Hematopoietic multipotent progenitor cell (in vitro differentiated cells): ENCODE measurements around the gene CD320. TPM values are rescaled to one million over a fixed set of nuclear protein-coding genes. Genes with fewer than 3 reads are reported as not detected.
"Not testable (repeated sequence)": the region's sequence is repeated elsewhere in the genome, so short reads cannot be mapped to it uniquely, and the experiment has no call there.

Source experiments
- DNase-seq, 3 donors: peaks; one replicate each; pipeline ENCODE4 v3.0.0-alpha.2; 2011 to 2015; ENCODE audit warnings: low read depth in 2 of 3, low spot score in 2 of 3
- total RNA-seq: library from RNA; depleted of rRNA; stranded (reverse); fragments of >200 nt; gene quantifications from one replicate; pipeline ENCODE4 v1.2.3, GENCODE V29; 2012

Gene CD320
- total RNA-seq, result 13.7 TPM

- peak; percentile 81 to 87 (median 85) for DNase-seq
Measured at GRCh38 chr19:8307965-8308866, at the start of gene CD320. TSS of gene CD320 (minus strand) at chr19:8308358. CDS start at chr19:8308290, 68 bp downstream.

- no peak for DNase-seq
Measured at GRCh38 chr19:8357007-8357521, 48.9 kb upstream of the CD320 start.

GRCh38 chr19:8355631-8356402 is 47.7 kb upstream of the CD320 start:
- no peak for DNase-seq

- not testable (repeated sequence) for DNase-seq
Measured at GRCh38 chr19:8352845-8353244, 44.7 kb upstream of the CD320 start.

- DNase-seq, result no peak
Measured at GRCh38 chr19:8352134-8352827, 44.1 kb upstream of the CD320 start.

- not testable (repeated sequence) for DNase-seq
Measured at GRCh38 chr19:8349629-8350372, 41.6 kb upstream of the CD320 start.

- DNase-seq, result no peak
Measured at GRCh38 chr19:8343483-8343844, 35.3 kb upstream of the CD320 start.

GRCh38 chr19:8342684-8343482 is 34.7 kb upstream of the CD320 start, which contains the start of gene KANK3:
TSS of gene KANK3 (minus strand) at chr19:8343262. CDS start at chr19:8337828, 5,434 bp downstream.
- DNase-seq, result peak; percentile 64 to 95 (median 93)

- no peak for DNase-seq
Measured at GRCh38 chr19:8342316-8342683, 34.1 kb upstream of the CD320 start.

GRCh38 chr19:8341504-8341903 is 33.3 kb upstream of the CD320 start:
- DNase-seq, result not testable (repeated sequence)

GRCh38 chr19:8340341-8341096 is 32.4 kb upstream of the CD320 start:
- no peak for DNase-seq

GRCh38 chr19:8338835-8339234 is 30.7 kb upstream of the CD320 start:
- no peak for DNase-seq

GRCh38 chr19:8337728-8338127 is 29.6 kb upstream of the CD320 start:
- DNase-seq, result no peak

- peak in 1 of 3 donors; percentile 33 for DNase-seq
Measured at GRCh38 chr19:8336660-8337059, 28.5 kb upstream of the CD320 start.

GRCh38 chr19:8336072-8336569 is 28.0 kb upstream of the CD320 start:
- no peak for DNase-seq

- DNase-seq, result no peak
Measured at GRCh38 chr19:8335343-8336071, 27.3 kb upstream of the CD320 start.

GRCh38 chr19:8334458-8335342 is 26.5 kb upstream of the CD320 start:
- DNase-seq, result peak in 1 of 3 donors; percentile 55
